HEK293 (cell line): Measurements from ENCODE around the gene RPL23.

Experiments
- CTCF ChIP-seq: fragments of 450-650 bp; formaldehyde crosslinking; IDR thresholded peaks from 2 replicates; pipeline ENCODE4 v1.5.1; 2016; ENCODE audit warnings: missing biosample characterization, missing genetic modification characterization
- ZBTB7A ChIP-seq: fragments of 450-650 bp; formaldehyde crosslinking; IDR thresholded peaks from 2 replicates; pipeline ENCODE4 v1.5.1; 2016; ENCODE audit warnings: low read depth, missing biosample characterization, missing genetic modification characterization
- ZNF558 ChIP-seq: fragments of 450-650 bp; formaldehyde crosslinking; IDR thresholded peaks from 2 replicates; pipeline ENCODE4 v1.5.1; 2016; ENCODE audit warnings: missing biosample characterization, missing genetic modification characterization
- ZNF777 ChIP-seq: fragments of 450-650 bp; formaldehyde crosslinking; IDR thresholded peaks from 2 replicates; pipeline ENCODE4 v1.5.1; 2017; ENCODE audit warnings: missing biosample characterization, missing genetic modification characterization, borderline replicate concordance

- TF ChIP-seq ZNF777 (tag by site-specific recombination) (no peak), CTCF (tag by site-specific recombination) (no peak), ZBTB7A (tag by site-specific recombination) (no peak), ZNF558 (no peak)
Observed at GRCh38 chr17:38897176-38897575, 43.7 kb upstream of the RPL23 start.
